OCI-LY7 (cell line): ENCODE data around the gene KATNAL2.

ENCODE experiments used
- EZH2phosphoT487 ChIP-seq: fragments of 200-600 bp; sonication (generic); IDR thresholded peaks from 2 replicates; pipeline ENCODE4 v1.6.1; 2018; ENCODE audit warnings: low read depth, borderline replicate concordance, mild to moderate bottlenecking, mixed run types, antibody characterized with exemption, low read length, moderate library complexity, mixed read lengths
- TF ChIP-seq, protein P1 (sequence below): fragments of 200-600 bp; sonication (generic); conservative IDR thresholded peaks from 2 replicates; pipeline ENCODE4 v1.5.1; 2014; ENCODE audit warnings: mild to moderate bottlenecking, antibody characterized with exemption, low read length, moderate library complexity, mixed read lengths

DNA sequence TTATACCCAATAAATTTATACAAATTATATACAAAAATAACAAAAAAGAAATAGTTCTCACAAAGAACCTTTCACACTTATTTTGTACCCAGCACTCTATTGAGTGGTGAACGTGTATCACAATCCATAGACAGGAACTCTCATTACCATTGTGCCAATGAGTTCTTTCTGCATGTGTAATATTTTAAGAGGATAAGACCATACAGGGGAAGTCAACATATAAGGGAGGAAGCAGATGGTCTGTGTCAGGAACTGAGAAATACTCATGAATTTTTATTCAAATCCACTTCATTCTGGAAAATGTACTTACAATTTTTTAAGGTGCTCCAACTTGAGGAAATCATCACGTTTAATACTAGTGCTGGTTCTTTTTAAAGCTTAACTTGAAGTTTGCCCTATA lies 145.1 kb downstream of the KATNAL2 start:
- TF ChIP-seq, protein P1, sequence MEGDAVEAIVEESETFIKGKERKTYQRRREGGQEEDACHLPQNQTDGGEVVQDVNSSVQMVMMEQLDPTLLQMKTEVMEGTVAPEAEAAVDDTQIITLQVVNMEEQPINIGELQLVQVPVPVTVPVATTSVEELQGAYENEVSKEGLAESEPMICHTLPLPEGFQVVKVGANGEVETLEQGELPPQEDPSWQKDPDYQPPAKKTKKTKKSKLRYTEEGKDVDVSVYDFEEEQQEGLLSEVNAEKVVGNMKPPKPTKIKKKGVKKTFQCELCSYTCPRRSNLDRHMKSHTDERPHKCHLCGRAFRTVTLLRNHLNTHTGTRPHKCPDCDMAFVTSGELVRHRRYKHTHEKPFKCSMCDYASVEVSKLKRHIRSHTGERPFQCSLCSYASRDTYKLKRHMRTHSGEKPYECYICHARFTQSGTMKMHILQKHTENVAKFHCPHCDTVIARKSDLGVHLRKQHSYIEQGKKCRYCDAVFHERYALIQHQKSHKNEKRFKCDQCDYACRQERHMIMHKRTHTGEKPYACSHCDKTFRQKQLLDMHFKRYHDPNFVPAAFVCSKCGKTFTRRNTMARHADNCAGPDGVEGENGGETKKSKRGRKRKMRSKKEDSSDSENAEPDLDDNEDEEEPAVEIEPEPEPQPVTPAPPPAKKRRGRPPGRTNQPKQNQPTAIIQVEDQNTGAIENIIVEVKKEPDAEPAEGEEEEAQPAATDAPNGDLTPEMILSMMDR: no peak
- no peak for TF ChIP-seq EZH2phosphoT487
